Measurements from ENCODE around the gene SORCS2.

- no peak for TF ChIP-seq CTCF (IDR thresholded peaks at IDR 0.05)
- TF ChIP-seq RAD21 (IDR thresholded peaks at IDR 0.05; ENCODE audit: low read length): no peak
- no peak for TF ChIP-seq MAX (IDR thresholded peaks at IDR 0.05; ENCODE audit: low read depth)
- no peak for TF ChIP-seq IRF3 (IDR thresholded peaks at IDR 0.05; ENCODE audit: low read depth, low read length)
- TF ChIP-seq RXRA (IDR thresholded peaks at IDR 0.05; ENCODE audit: borderline replicate concordance, low read depth): no peak
- no peak for TF ChIP-seq MXI1 (IDR thresholded peaks at IDR 0.05; ENCODE audit: low read depth, low read length)
- no peak for TF ChIP-seq GATA2 (CRISPR knock-in tag; IDR thresholded peaks at IDR 0.05)
- TF ChIP-seq POLR2AphosphoS5 (IDR thresholded peaks at IDR 0.05; ENCODE audit: low read depth, low read length): no peak
- no peak for TF ChIP-seq EP300 (IDR thresholded peaks at IDR 0.05; ENCODE audit: borderline replicate concordance in 1 of 2, low read depth in 1 of 2, low read length in 1 of 2)
- TF ChIP-seq EZH2phosphoT487 (IDR thresholded peaks at IDR 0.05; ENCODE audit: borderline replicate concordance, low read depth): no peak
- no peak for TF ChIP-seq RFX5 (IDR thresholded peaks at IDR 0.05; ENCODE audit: low read length)
- no peak for TF ChIP-seq FOSL2 (IDR thresholded peaks at IDR 0.05; ENCODE audit: borderline replicate concordance, low read depth)
Observed at GRCh38 chr4:7224878-7225533, 32.7 kb downstream of the SORCS2 start.

Measured in SK-N-SH (cell line).